ENCODE measurements around the gene SETD5. TPM values are rescaled to one million over a fixed set of nuclear protein-coding genes. Genes with fewer than 3 reads are reported as not detected.

The SETD5 gene
- total and polyA plus RNA-seq, 12 donors, result 35.3 to 135 (median 84.6) TPM

DNA sequence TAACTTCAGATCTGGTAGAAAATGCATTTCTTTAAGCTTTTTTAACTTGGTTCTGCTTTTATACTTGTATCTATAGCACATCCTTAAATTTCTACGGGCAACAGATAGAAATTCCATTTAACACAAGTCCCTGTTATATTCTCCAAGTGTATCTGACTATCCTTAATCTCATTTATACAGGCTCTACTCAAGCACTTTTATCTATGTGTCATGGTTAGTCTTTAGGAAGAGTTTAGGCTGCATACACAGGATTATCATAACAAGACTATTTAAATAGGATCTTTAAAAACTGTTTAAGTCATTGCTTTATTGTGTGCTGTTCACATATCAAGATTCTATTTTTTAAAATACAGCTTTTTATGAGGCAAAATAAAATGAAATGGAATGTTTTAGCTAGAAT, 52.7 kb downstream of the SETD5 start:
- Histone ChIP-seq H3K9me3 (replicated peaks in 1 of 3) (no peaks in the 10 kb centered on the region), H3K4me3 (no peak overlapping the region), H3K27ac (no peak overlapping the region), H3K4me1 (replicated peaks in 1 of 2) (peaks cover 0 to 12% of the 10 kb centered on the region in 2 donors), H3K27me3 (no peaks in the 10 kb centered on the region), H3K36me3 (replicated peaks in 1 of 2) (peaks cover 0 to 87% of the 10 kb centered on the region in 2 donors)
- intact Hi-C loops (cut with DNase I), result no loop called here
- DNase-seq, result no peak
- TF ChIP-seq, protein P1, sequence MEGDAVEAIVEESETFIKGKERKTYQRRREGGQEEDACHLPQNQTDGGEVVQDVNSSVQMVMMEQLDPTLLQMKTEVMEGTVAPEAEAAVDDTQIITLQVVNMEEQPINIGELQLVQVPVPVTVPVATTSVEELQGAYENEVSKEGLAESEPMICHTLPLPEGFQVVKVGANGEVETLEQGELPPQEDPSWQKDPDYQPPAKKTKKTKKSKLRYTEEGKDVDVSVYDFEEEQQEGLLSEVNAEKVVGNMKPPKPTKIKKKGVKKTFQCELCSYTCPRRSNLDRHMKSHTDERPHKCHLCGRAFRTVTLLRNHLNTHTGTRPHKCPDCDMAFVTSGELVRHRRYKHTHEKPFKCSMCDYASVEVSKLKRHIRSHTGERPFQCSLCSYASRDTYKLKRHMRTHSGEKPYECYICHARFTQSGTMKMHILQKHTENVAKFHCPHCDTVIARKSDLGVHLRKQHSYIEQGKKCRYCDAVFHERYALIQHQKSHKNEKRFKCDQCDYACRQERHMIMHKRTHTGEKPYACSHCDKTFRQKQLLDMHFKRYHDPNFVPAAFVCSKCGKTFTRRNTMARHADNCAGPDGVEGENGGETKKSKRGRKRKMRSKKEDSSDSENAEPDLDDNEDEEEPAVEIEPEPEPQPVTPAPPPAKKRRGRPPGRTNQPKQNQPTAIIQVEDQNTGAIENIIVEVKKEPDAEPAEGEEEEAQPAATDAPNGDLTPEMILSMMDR (IDR thresholded peaks at IDR 0.05), result no peak
- WGBS, 4 donors, result 97 to 100% (median 98%) methylated on average over 1 of the region's 1 CpG

DNA sequence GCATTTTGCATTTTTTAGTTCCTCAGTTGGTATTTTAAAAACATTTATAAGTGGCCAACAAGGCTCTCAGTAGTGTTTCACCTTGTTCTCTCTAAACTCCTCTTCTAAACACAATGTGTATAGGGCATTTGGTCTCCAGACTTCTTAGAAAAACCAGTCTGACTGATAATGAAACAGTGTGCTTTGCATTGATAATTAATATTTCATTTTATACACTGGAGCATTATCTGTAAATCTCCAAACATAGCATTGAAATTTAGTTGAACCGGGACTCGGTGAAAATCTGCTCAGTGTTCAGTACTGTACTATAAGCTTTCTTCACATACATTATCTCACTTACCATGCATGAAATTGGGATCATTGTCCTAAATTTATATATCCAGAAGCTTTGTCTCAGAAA, 53.6 kb downstream of the SETD5 start:
- Histone ChIP-seq H3K36me3 (replicated peaks in 1 of 2) (peaks cover 0 to 87% of the 10 kb centered on the region in 2 donors), H3K4me1 (replicated peaks in 1 of 2) (peaks cover 0 to 12% of the 10 kb centered on the region in 2 donors), H3K27ac (peak overlapping the region in 2 of 5 donors; percentile 3 to 29), H3K27me3 (no peaks in the 10 kb centered on the region), H3K9me3 (replicated peaks in 1 of 3) (no peaks in the 10 kb centered on the region), H3K4me3 (no peak overlapping the region)
- WGBS, 4 donors, result 88 to 92% (median 91%) methylated on average over 2 of the region's 2 CpGs
- intact Hi-C loops (cut with DNase I), result no loop called here
- no peak for TF ChIP-seq POLR2A (IDR thresholded peaks at IDR 0.05)
- TF ChIP-seq, protein P1 (IDR thresholded peaks at IDR 0.05), result no peak
- DNase-seq, result no peak

DNA sequence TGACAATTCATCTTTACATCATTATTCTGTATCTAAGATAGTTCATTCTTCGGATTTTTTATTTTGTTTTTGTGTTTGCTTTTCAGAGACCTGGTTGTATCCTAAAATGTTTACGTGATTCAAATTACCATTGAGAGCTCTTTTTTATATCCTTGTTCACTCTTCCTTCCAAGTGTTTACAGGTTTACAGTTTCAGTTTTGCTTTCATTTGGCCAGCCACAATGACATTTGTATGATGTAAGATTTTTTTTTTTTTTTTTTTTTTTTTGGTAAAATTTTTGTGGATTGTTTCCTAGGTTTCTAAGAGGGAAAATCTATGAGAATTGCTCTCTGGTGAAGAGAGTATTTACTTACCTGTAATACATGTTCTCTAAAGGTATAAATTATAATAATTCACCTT, 55.0 kb downstream of the SETD5 start:
- no peaks in the 10 kb centered on the region for H3K9me3 ChIP-seq (replicated peaks in 1 of 3)
- no peak overlapping the region for H3K4me3 ChIP-seq
- H3K4me1 ChIP-seq (replicated peaks in 1 of 2), result peaks cover 0 to 12% of the 10 kb centered on the region in 2 donors
- DNase-seq, result no peak
- 63 to 81% (median 71%) methylated on average over 2 of the region's 2 CpGs for WGBS, 4 donors
- H3K27ac ChIP-seq, result peak overlapping the region in 1 of 5 donors; percentile 3
- TF ChIP-seq, protein P1 (IDR thresholded peaks at IDR 0.05), result no peak
- no peak for TF ChIP-seq POLR2A (IDR thresholded peaks at IDR 0.05)
- intact Hi-C loops (cut with DNase I), result no loop called here
- no peaks in the 10 kb centered on the region for H3K27me3 ChIP-seq
- H3K36me3 ChIP-seq (replicated peaks in 1 of 2), result peaks cover 0 to 87% of the 10 kb centered on the region in 2 donors

DNA sequence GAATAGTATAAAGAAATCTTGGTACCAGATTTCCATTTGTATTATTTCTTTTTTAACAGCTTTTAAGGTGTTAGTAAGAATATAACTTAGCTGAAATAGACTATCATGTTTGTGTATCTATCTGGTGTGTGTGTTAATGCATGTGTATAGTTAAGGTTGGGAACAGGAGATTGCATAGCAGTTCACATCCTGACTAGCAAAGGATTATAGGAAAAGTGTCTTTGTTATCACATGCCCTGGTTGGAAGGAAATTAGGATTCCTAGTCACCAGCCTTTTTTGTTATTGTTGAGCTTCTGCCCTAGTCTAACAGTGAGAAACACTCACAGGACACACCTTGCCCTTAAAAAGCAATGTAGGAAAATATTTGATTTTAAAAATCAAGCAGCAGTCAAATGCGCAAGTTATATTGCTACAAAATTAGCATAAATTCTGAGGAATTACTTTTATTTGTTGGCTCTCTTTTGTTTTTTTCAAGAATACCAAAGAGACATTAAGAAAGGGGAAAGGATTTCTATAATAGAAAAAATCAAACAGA, 58.2 kb downstream of the SETD5 start:
- Histone ChIP-seq H3K4me3 (no peak overlapping the region), H3K36me3 (replicated peaks in 1 of 2) (peaks cover 0 to 82% of the 10 kb centered on the region in 2 donors), H3K27me3 (no peaks in the 10 kb centered on the region), H3K27ac (no peak overlapping the region), H3K4me1 (replicated peaks in 1 of 2) (peaks cover 0 to 12% of the 10 kb centered on the region in 2 donors), H3K9me3 (replicated peaks in 1 of 3) (no peaks in the 10 kb centered on the region)
- WGBS, 4 donors, result 94 to 100% (median 100%) methylated on average over 1 of the region's 1 CpG
- intact Hi-C loops (cut with DNase I), result no loop called here
- TF ChIP-seq POLR2A (IDR thresholded peaks at IDR 0.05), result no peak
- TF ChIP-seq, protein P1 (IDR thresholded peaks at IDR 0.05), result no peak
- no peak for DNase-seq
